Measurements from ENCODE around the gene LMO7. TPM values are rescaled to one million over a fixed set of nuclear protein-coding genes. Genes with fewer than 3 reads are reported as not detected.
A peak's percentile ranks its signal among the peaks of the same experiment; 100 is the strongest.

Gene LMO7
- total RNA-seq, 1 donor from 2014 or later: 446 TPM

DNA sequence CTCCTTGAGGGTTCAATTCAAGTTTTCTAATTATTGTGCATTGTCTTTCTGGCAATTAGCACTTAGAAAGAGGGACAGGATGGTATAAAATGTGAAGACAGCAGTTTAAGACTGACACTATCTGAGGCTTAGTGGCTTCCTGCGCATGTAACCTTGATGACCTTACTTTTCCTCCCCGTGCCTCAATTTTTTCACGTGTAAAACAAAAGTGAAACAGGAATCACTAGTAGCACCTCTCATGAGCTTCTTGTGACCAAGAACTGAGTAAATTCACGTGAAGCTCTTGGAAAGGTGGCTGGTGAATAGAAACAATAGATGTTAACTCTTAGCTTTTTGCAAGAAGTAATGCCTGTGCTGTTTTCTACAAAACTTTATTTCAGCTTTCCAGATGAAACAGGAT, 233.9 kb downstream of the LMO7 start:
- Histone ChIP-seq H3K27ac (replicated peaks) (no peak overlapping the region), H3K4me1 (no peaks in the 10 kb centered on the region), H3K36me3 (no peaks in the 10 kb centered on the region), H3K27me3 (ENCODE audit: low read depth) (no peaks in the 10 kb centered on the region), H3K4me3 (no peak overlapping the region), H3K9me3 (replicated peaks) (no peaks in the 10 kb centered on the region)
- TF ChIP-seq, protein P1, sequence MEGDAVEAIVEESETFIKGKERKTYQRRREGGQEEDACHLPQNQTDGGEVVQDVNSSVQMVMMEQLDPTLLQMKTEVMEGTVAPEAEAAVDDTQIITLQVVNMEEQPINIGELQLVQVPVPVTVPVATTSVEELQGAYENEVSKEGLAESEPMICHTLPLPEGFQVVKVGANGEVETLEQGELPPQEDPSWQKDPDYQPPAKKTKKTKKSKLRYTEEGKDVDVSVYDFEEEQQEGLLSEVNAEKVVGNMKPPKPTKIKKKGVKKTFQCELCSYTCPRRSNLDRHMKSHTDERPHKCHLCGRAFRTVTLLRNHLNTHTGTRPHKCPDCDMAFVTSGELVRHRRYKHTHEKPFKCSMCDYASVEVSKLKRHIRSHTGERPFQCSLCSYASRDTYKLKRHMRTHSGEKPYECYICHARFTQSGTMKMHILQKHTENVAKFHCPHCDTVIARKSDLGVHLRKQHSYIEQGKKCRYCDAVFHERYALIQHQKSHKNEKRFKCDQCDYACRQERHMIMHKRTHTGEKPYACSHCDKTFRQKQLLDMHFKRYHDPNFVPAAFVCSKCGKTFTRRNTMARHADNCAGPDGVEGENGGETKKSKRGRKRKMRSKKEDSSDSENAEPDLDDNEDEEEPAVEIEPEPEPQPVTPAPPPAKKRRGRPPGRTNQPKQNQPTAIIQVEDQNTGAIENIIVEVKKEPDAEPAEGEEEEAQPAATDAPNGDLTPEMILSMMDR (IDR thresholded peaks at IDR 0.05; ENCODE audit: borderline replicate concordance): no peak
- no peak for DNase-seq
- intact Hi-C loops (cut with micrococcal nuclease): loop anchor here (5.0 kb wide), 1 partner anchor 1032 kb away; no protein-coding TSS in a partner anchor

DNA sequence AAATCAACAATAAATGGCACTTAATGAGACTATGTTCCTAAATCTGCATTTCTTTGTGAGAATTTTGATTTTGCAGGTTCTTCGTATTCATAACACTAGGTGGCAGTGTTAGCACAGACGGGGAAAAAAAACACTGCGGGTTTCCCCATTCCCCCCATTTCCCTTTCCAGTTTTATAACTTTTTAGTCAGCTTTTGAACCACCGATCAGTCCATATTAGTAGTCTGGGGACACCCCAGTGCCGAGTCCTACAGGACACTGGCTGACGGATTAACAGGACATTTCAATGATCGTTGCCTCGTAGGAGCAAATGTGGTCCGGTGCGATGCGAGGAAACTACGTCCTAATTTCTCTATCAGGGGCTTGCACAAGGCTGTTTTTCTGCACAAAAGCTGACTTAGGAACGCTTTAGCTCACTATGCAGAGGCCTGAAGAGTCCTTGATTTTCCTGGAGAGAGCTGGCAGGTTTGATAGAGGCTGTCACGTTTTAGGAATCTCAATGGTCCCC, 234.3 kb downstream of the LMO7 start:
- Histone ChIP-seq H3K27me3 (ENCODE audit: low read depth) (no peaks in the 10 kb centered on the region), H3K9me3 (replicated peaks) (no peaks in the 10 kb centered on the region), H3K4me3 (peak overlapping the region; percentile 57), H3K27ac (replicated peaks) (no peak overlapping the region), H3K36me3 (no peaks in the 10 kb centered on the region), H3K4me1 (no peaks in the 10 kb centered on the region)
- TF ChIP-seq, protein P1 (IDR thresholded peaks at IDR 0.05; ENCODE audit: borderline replicate concordance): peak; percentile 82
- no peak for DNase-seq
- intact Hi-C loops (cut with micrococcal nuclease): loop anchor here (5.0 kb wide), 1 partner anchor 1032 kb away; no protein-coding TSS in a partner anchor

DNA sequence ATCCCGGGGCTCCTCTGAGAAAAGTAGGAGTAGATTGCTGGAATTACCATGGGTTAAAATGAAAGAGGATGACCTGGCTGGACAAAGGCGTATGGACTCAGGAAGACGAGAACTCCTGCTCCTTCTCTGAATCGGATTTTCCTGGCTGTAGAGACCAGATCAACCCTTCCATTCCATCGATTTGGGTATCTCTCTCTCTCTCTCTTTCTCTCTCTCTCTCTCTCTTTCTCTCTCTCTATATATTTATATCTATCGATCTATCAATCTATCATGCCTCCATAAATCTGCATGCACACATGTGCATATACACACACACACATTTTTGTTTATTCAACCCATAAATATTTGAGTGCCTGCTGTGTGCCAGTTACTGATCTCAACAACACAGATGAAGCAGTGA, 234.9 kb downstream of the LMO7 start:
- Histone ChIP-seq H3K9me3 (replicated peaks) (no peaks in the 10 kb centered on the region), H3K4me3 (peak overlapping the region; percentile 57), H3K27ac (replicated peaks) (no peak overlapping the region), H3K4me1 (peaks cover under 1% of the 10 kb centered on the region), H3K36me3 (no peaks in the 10 kb centered on the region), H3K27me3 (ENCODE audit: low read depth) (no peaks in the 10 kb centered on the region)
- intact Hi-C loops (cut with micrococcal nuclease): loop anchor here (5.0 kb wide), 1 partner anchor 1031 kb away; no protein-coding TSS in a partner anchor
- TF ChIP-seq, protein P1 (IDR thresholded peaks at IDR 0.05; ENCODE audit: borderline replicate concordance): no peak
- no peak for DNase-seq

DNA sequence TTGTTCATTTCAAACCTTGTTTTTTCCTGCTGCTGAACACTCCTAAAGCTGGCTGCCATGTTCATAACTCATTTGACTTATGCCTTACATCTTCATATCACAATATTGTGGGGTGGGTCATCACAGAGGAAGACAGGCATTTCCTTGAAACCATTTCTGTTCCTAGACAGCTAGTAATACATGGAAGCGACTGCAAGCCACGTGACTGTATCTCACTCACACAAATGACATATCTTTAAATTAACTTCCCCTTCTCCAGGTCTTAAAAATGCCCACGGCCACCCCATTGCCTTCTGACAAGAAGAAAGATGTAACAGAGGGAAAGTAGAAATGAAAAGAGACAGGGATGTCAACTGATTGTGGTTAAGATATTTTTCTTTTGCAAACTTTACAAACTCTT, 236.8 kb downstream of the LMO7 start:
- TF ChIP-seq, protein P1 (IDR thresholded peaks at IDR 0.05; ENCODE audit: borderline replicate concordance): no peak
- Histone ChIP-seq H3K27me3 (ENCODE audit: low read depth) (no peaks in the 10 kb centered on the region), H3K9me3 (replicated peaks) (no peaks in the 10 kb centered on the region), H3K4me3 (no peak overlapping the region), H3K36me3 (no peaks in the 10 kb centered on the region), H3K27ac (replicated peaks) (no peak overlapping the region), H3K4me1 (peaks cover 7% of the 10 kb centered on the region)
- no peak for DNase-seq
- intact Hi-C loops (cut with micrococcal nuclease): loop anchor here (2.0 to 5.0 kb wide), 2 partner anchors 600 to 1029 kb away; no protein-coding TSS in a partner anchor

DNA sequence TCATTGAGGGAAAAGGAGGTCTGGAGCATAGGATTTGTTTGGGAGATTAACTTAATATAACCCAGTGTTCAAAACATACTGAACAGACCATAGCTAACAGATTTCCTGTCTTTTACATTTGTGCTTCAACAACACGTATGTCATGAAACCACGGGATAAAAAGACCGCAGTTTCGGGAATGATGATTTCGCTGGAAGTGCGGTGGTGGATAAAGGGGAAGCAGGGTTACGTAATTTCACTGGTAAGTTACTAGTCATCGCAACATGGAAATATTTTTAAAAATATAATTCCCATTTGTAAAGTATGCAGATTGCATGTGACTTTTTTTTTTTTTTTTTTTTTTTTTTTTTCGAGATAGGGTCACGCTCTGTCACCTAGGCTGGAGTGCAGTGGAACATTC, 237.4 kb downstream of the LMO7 start:
- intact Hi-C loops (cut with micrococcal nuclease): loop anchor here (2.0 to 5.0 kb wide), 2 partner anchors 599 to 1029 kb away; no protein-coding TSS in a partner anchor
- Histone ChIP-seq H3K27me3 (ENCODE audit: low read depth) (no peaks in the 10 kb centered on the region), H3K9me3 (replicated peaks) (no peaks in the 10 kb centered on the region), H3K4me1 (peaks cover 7% of the 10 kb centered on the region), H3K4me3 (no peak overlapping the region), H3K27ac (replicated peaks) (no peak overlapping the region), H3K36me3 (no peaks in the 10 kb centered on the region)
- TF ChIP-seq, protein P1 (IDR thresholded peaks at IDR 0.05; ENCODE audit: borderline replicate concordance): no peak
- no peak for DNase-seq

Data from left ventricle myocardium inferior (tissue), 1 donor.